ENCODE data around the gene CAMK1G.

- TF ChIP-seq CTCF (IDR thresholded peaks at IDR 0.05) (no peak), POLR2A (IDR thresholded peaks at IDR 0.05) (no peak)
Observed at GRCh38 chr1:209534496-209535250, 48.8 kb upstream of the CAMK1G start.

All from testis (tissue), 2 donors.